SK-N-SH treated with all-trans-retinoic acid at 6 μM for 48 hours (cell line): ENCODE data around the gene CDKN1A.

Experiments used
- ATAC-seq: fragments of 200-7000 bp; cut with Tn5 transposase; 3 replicates; pipeline ENCODE4 v1.9.1; 2020; ENCODE audit warnings: mild to moderate bottlenecking, moderate library complexity
- ARNTL ChIP-seq: fragments of 450-650 bp; formaldehyde crosslinking; IDR thresholded peaks from 2 replicates; pipeline ENCODE4 v1.5.0; 2020; ENCODE audit warnings: low read depth, mild to moderate bottlenecking, moderate library complexity, borderline replicate concordance
- BACH2 ChIP-seq: fragments of 250-450 bp; sonication (Bioruptor Pico); IDR thresholded peaks from 2 replicates; pipeline ENCODE4 v1.9.0; 2021; ENCODE audit warnings: mild to moderate bottlenecking, borderline replicate concordance
- CREB5 ChIP-seq: fragments of 250-450 bp; sonication (Bioruptor Pico); IDR thresholded peaks from 2 replicates; pipeline ENCODE4 v1.5.1; 2020; ENCODE audit warnings: low read depth, mild to moderate bottlenecking, moderate library complexity
- CSDC2 ChIP-seq: fragments of 250-450 bp; sonication (Bioruptor Pico); IDR thresholded peaks from 2 replicates; pipeline ENCODE4 v1.5.0; 2020; ENCODE audit warnings: mild to moderate bottlenecking, moderate library complexity
- CSRNP3 ChIP-seq: fragments of 250-450 bp; sonication (Bioruptor Pico); IDR thresholded peaks from 2 replicates; pipeline ENCODE4 v1.5.1; 2021; ENCODE audit warnings: mild to moderate bottlenecking, moderate library complexity
- ESRRG ChIP-seq: fragments of 250-450 bp; sonication (Bioruptor Pico); IDR thresholded peaks from 2 replicates; pipeline ENCODE4 v1.6.1; 2021; ENCODE audit warnings: mild to moderate bottlenecking
- GLIS3 ChIP-seq: fragments of 250-450 bp; sonication (Bioruptor Pico); IDR thresholded peaks from 2 replicates; pipeline ENCODE4 v1.5.0; 2020; ENCODE audit warnings: mild to moderate bottlenecking, moderate library complexity
- OSR1 ChIP-seq: fragments of 250-450 bp; sonication (Bioruptor Pico); IDR thresholded peaks from 2 replicates; pipeline ENCODE4 v1.8.0; 2022; ENCODE audit warnings: moderate library complexity, mild to moderate bottlenecking, inconsistent platforms
- PATZ1 ChIP-seq: fragments of 250-450 bp; sonication (Bioruptor Pico); IDR thresholded peaks from 2 replicates; pipeline ENCODE4 v1.8.0; 2020; ENCODE audit warnings: mild to moderate bottlenecking, moderate library complexity, borderline replicate concordance
- POU6F1 ChIP-seq: fragments of 250-450 bp; sonication (Bioruptor Pico); IDR thresholded peaks from 2 replicates; pipeline ENCODE4 v1.8.0; 2021; ENCODE audit warnings: low read depth, mild to moderate bottlenecking, moderate library complexity, borderline replicate concordance
- PPARA ChIP-seq: fragments of 250-450 bp; sonication (Bioruptor Pico); IDR thresholded peaks from 2 replicates; pipeline ENCODE4 v1.5.0; 2020; ENCODE audit warnings: mild to moderate bottlenecking, borderline replicate concordance
- RARB ChIP-seq: fragments of 250-450 bp; sonication (Bioruptor Pico); IDR thresholded peaks from 2 replicates; pipeline ENCODE4 v1.8.0; 2021; ENCODE audit warnings: mild to moderate bottlenecking, moderate library complexity
- SNAI2 ChIP-seq: fragments of 250-450 bp; sonication (Bioruptor Pico); IDR thresholded peaks from 2 replicates; pipeline ENCODE4 v1.5.0; 2020; ENCODE audit warnings: mild to moderate bottlenecking, moderate library complexity
- TCF4 ChIP-seq: fragments of 250-450 bp; sonication (Bioruptor Pico); IDR thresholded peaks from 2 replicates; pipeline ENCODE4 v1.8.0; 2021; ENCODE audit warnings: mild to moderate bottlenecking, moderate library complexity, borderline replicate concordance
- TOX ChIP-seq: fragments of 250-450 bp; sonication (Bioruptor Pico); IDR thresholded peaks from 2 replicates; pipeline ENCODE4 v1.8.0; 2021; ENCODE audit warnings: mild to moderate bottlenecking, moderate library complexity, borderline replicate concordance
- ZC3H10 ChIP-seq: fragments of 250-450 bp; sonication (Bioruptor Pico); IDR thresholded peaks from 2 replicates; pipeline ENCODE4 v1.5.1; 2021; ENCODE audit warnings: mild to moderate bottlenecking, moderate library complexity
- ZFP30 ChIP-seq: fragments of 450-650 bp; formaldehyde crosslinking; IDR thresholded peaks from 2 replicates; pipeline ENCODE4 v1.5.0; 2022; ENCODE audit warnings: mild to moderate bottlenecking, moderate library complexity
- ZNF70 ChIP-seq: fragments of 450-650 bp; formaldehyde crosslinking; IDR thresholded peaks from 2 replicates; pipeline ENCODE4 v1.5.0; 2020; ENCODE audit warnings: mild to moderate bottlenecking, moderate library complexity

The CDKN1A gene

GRCh38 chr6:36692861-36693702 is 14.6 kb downstream of the CDKN1A start:
- no peak for ATAC-seq
- no peak for TF ChIP-seq ZNF70
- no peak for TF ChIP-seq ZFP30
- no peak for TF ChIP-seq CSDC2 (CRISPR knock-in tag)
- TF ChIP-seq CSRNP3 = no peak
- TF ChIP-seq BACH2 (CRISPR knock-in tag) = no peak

GRCh38 chr6:36694616-36695015 is 16.1 kb downstream of the CDKN1A start:
- ATAC-seq = no peak
- TF ChIP-seq OSR1 (CRISPR knock-in tag) = no peak
- no peak for TF ChIP-seq CSDC2 (CRISPR knock-in tag)
- no peak for TF ChIP-seq TCF4
- no peak for TF ChIP-seq POU6F1 (CRISPR knock-in tag)
- no peak for TF ChIP-seq TOX (CRISPR knock-in tag)
- TF ChIP-seq CREB5 (CRISPR knock-in tag) = no peak
- TF ChIP-seq, all 23 proteins: peak for 0

GRCh38 chr6:36695414-36695813 is 16.9 kb downstream of the CDKN1A start:
- TF ChIP-seq ZC3H10 (no peak), BACH2 (CRISPR knock-in tag) (no peak)
- ATAC-seq = no peak

GRCh38 chr6:36697481-36697903 is 19.0 kb downstream of the CDKN1A start, which contains the start of gene RAB44:
Gene RAB44, plus strand, starts transcription at chr6:36697826. Its CDS starts 6,410 bp downstream, at chr6:36704236.
- ATAC-seq = no peak
- TF ChIP-seq PPARA (CRISPR knock-in tag) = no peak

- TF ChIP-seq PPARA (CRISPR knock-in tag) = no peak
- no peak for TF ChIP-seq ZC3H10
- no peak for ATAC-seq
These were observed 19.7 kb downstream of the CDKN1A start for GRCh38 chr6:36698196-36698595.

GRCh38 chr6:36698871-36699271 is 20.4 kb downstream of the CDKN1A start:
- ATAC-seq = no peak
- TF ChIP-seq PATZ1 (CRISPR knock-in tag) (no peak), POU6F1 (CRISPR knock-in tag) (no peak), TOX (CRISPR knock-in tag) (no peak), CREB5 (CRISPR knock-in tag) (no peak), CSDC2 (CRISPR knock-in tag) (no peak), TCF4 (no peak), RARB (no peak), ESRRG (CRISPR knock-in tag) (no peak), ZC3H10 (no peak), SNAI2 (CRISPR knock-in tag) (no peak), OSR1 (CRISPR knock-in tag) (no peak), ARNTL (CRISPR knock-in tag) (no peak), ZNF70 (no peak), CSRNP3 (no peak), BACH2 (CRISPR knock-in tag) (no peak), GLIS3 (no peak), ZFP30 (no peak), PPARA (CRISPR knock-in tag) (no peak)
